Right lobe of liver (tissue), 6 donors: ENCODE data around the gene SCARF1. TPM values are rescaled to one million over a fixed set of nuclear protein-coding genes. Genes with fewer than 3 reads are reported as not detected.

Source experiments
- ATAC-seq, 4 donors: fragments of 200-7000 bp; cut with Tn5 transposase; one replicate each; pipeline ENCODE4 v1.9.1; 2020; ENCODE audit warnings: mild to moderate bottlenecking in 4 of 4, moderate library complexity in 4 of 4
- DNase-seq, 3 donors: peaks; one replicate each; pipeline ENCODE4 v3.0.0-alpha.2; 2020
- H3K27ac ChIP-seq, 3 donors: fragments of 200-600 bp; one replicate each; pipeline ENCODE4 v1.8.0; 2022
- H3K27me3 ChIP-seq, 2 donors: fragments of 200-600 bp; one replicate each; pipeline ENCODE4 v1.8.0; 2022
- H3K36me3 ChIP-seq, 4 donors: fragments of 200-600 bp; sonication (generic) in 1 of 4; one replicate each; pipeline versions ENCODE4 v1.5.1 to v1.8.0; 2017 to 2022; ENCODE audit warnings: control low read depth in 1 of 4
- H3K4me1 ChIP-seq, 4 donors: fragments of 200-600 bp; sonication (generic) in 1 of 4; one replicate each; pipeline versions ENCODE4 v1.5.1 to v1.8.0; 2017 to 2022; ENCODE audit warnings: control low read depth in 1 of 4
- H3K4me3 ChIP-seq, 3 donors: fragments of 200-600 bp; one replicate each; pipeline ENCODE4 v1.8.0; 2022
- H3K9me3 ChIP-seq, 4 donors: fragments of 200-600 bp; sonication (generic) in 1 of 4; one replicate each; pipeline versions ENCODE4 v1.5.1 to v1.8.0; 2017 to 2022; ENCODE audit warnings: control low read depth in 1 of 4
- POLR2A ChIP-seq: fragments of 450-650 bp; IDR thresholded peaks from one replicate; pipeline ENCODE4 v1.6.1; 2017; ENCODE audit warnings: antibody characterized with exemption, mild to moderate bottlenecking
- WGBS: methylation state at CpG from one replicate; pipeline ENCODE4 v1.1.6; 2018; ENCODE audit warnings: low coverage, low lambda C conversion rate; ENCODE audit not compliant: insufficient coverage; ENCODE audit errors: missing lambda C conversion rate; 5-methylcytosine and 5-hydroxymethylcytosine counted together
- intact Hi-C, 2 donors: fragments of 100-400 bp; cut with DNase I; formaldehyde crosslinking; loops; one replicate each; pipeline versions ENCODE4 v1.11.2 to v1.14.1; 2022
- total RNA-seq, 6 experiments: library from RNA; depleted of rRNA in 2 of 6; stranded (reverse); fragments of >200 nt in 2 of 6; fragmentation: NEBNext Ultra II Directional in 3 of 6; extraction: Animal tissue kit (Norgen Biotek cat#: 25700) in 3 of 6; gene quantifications; one replicate each; pipeline versions ENCODE4 v1.1.0 to v1.2.4, GENCODE V29; 2016 to 2023
- TF ChIP-seq, protein P1 (sequence below), 4 donors: fragments of 200-600 bp in 3 of 4; fragments of 450-650 bp in 1 of 4; IDR thresholded peaks; one replicate each; pipeline versions ENCODE4 v1.5.1 to v1.8.0; 2016 to 2022; ENCODE audit warnings: antibody characterized with exemption in 4 of 4, mild to moderate bottlenecking in 2 of 4
- donor health status: DM: no; HTN: yes; CAD: no.
- donor health status: DM: no; HTN: no; CAD: no.
- donor health status: DM: no; HTN: no; CAD: no.
- donor health status: DM: no; HTN: yes; CAD: no.
- donor health status: DM: no; HTN: yes; CAD: no.

SCARF1 gene
- total RNA-seq, 6 experiments from 2014 or later = 6.9 to 16.9 (median 8.4) TPM

DNA sequence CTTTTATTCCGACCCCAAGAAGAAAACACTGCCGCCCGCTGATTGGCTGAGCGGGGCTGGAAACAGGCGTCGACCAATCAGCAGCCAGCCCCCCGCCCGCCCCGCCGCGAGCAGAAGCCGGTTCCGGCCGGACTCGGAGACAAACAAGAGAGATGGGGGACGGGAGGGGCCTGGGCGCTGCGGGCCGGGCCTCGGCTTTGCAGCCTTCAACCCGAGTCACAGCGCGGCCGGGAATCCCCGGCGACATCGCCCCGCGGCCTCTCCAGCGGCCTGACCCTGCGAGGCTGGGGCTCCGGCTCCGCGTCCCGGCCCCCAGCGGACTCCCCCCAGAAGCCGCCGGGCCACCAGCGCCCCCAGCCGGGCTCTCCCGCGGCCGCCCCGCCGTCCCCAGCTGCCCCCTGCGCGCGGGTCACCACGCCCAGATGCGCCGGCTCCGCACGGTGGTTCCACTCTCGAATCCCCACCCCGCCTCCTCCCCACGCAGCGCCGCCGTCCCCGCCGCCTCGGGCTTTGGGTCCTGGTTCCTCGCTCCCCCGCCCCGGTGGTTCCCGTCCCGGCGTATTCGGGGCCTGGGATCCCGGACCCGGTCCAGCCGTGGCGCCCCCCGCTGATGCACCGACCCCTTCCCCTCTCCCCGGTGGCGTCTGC is 16.6 kb downstream of the SCARF1 start:
- H3K4me1 ChIP-seq = peaks cover 0 to 14% (median 0%) of the 10 kb centered on the region in 4 donors
- peak; percentile 88 to 93 (median 92) for DNase-seq
- ATAC-seq = peak; percentile 73 to 80 (median 77)
- H3K27me3 ChIP-seq = no peaks in the 10 kb centered on the region
- intact Hi-C loops = no loop called here
- H3K4me3 ChIP-seq = peak overlapping the region; percentile 54 to 63 (median 54)
- peak overlapping the region; percentile 56 to 83 (median 77) for H3K27ac ChIP-seq
- H3K36me3 ChIP-seq = no peaks in the 10 kb centered on the region
- H3K9me3 ChIP-seq = no peaks in the 10 kb centered on the region
- TF ChIP-seq POLR2A = no peak
- TF ChIP-seq, protein P1, sequence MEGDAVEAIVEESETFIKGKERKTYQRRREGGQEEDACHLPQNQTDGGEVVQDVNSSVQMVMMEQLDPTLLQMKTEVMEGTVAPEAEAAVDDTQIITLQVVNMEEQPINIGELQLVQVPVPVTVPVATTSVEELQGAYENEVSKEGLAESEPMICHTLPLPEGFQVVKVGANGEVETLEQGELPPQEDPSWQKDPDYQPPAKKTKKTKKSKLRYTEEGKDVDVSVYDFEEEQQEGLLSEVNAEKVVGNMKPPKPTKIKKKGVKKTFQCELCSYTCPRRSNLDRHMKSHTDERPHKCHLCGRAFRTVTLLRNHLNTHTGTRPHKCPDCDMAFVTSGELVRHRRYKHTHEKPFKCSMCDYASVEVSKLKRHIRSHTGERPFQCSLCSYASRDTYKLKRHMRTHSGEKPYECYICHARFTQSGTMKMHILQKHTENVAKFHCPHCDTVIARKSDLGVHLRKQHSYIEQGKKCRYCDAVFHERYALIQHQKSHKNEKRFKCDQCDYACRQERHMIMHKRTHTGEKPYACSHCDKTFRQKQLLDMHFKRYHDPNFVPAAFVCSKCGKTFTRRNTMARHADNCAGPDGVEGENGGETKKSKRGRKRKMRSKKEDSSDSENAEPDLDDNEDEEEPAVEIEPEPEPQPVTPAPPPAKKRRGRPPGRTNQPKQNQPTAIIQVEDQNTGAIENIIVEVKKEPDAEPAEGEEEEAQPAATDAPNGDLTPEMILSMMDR (IDR thresholded peaks at IDR 0.05) = peak; percentile 26 to 43 (median 30)
- 0% methylated on average over 30 of the region's 77 CpGs for WGBS

DNA sequence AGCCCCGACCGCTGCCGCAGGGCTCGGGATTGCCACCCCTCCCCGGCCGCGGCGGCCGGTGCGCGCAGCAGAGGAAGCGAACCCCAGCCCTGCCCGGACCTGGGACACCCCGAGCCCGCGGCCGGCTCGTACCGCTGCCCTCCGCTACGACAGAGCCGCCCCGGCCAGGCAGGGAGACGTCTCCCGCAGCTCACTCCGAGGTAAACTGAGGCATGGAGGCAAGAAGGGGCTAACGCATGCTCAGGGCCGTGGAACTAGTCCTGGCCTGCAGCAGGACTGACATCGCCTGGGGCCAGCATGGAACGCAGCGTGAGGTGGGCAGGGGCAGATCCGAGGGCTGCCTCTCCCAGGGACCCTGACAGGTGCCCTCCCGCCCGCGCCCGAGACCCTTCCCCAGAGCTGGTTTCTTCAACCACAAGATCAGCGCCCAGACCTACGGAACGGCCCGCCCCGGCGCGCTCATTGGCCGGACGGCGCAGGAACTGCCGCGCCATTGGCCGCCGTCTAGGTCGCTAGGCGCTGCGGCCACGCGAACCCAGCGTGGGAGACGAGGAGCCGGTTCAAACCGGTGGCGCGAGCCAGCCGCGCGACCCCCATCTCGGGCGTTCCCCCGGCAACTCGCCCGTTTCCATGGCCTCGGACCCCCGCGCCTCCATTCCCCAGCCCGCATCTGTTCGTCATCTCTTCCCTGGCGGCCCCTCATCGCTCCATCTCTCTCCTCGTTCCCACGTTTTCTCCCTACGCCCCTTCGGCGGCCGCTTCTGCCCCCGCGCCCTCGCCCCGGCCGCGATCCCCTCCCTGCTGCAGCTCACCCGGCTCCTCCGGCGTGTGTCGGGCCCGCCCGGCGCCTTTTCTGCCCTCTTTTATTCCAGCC is 17.3 kb downstream of the SCARF1 start, which contains the start of gene SLC43A2:
TSS of gene SLC43A2 (minus strand) at position 853 of the 874 bp plus-strand sequence. CDS start 960 bp downstream, outside the sequence.
- H3K4me3 ChIP-seq = peak within 1 kb of the TSS; percentile 54 to 63 (median 54)
- peak; percentile 74 to 84 (median 80) for ATAC-seq
- DNase-seq = peak; percentile 81 to 88 (median 87)
- intact Hi-C loops = no loop called here
- peak within 1 kb of the TSS; percentile 56 to 83 (median 77) for H3K27ac ChIP-seq
- H3K4me1 ChIP-seq = peaks cover 0 to 14% (median 0%) of the 10 kb centered on the region in 4 donors
- 1% methylated on average over 30 of the region's 95 CpGs for WGBS
- no peaks in the 10 kb centered on the region for H3K36me3 ChIP-seq
- no peaks in the 10 kb centered on the region for H3K9me3 ChIP-seq
- TF ChIP-seq, protein P1 (IDR thresholded peaks at IDR 0.05) = no peak
- TF ChIP-seq POLR2A = no peak
- no peaks in the 10 kb centered on the region for H3K27me3 ChIP-seq

DNA sequence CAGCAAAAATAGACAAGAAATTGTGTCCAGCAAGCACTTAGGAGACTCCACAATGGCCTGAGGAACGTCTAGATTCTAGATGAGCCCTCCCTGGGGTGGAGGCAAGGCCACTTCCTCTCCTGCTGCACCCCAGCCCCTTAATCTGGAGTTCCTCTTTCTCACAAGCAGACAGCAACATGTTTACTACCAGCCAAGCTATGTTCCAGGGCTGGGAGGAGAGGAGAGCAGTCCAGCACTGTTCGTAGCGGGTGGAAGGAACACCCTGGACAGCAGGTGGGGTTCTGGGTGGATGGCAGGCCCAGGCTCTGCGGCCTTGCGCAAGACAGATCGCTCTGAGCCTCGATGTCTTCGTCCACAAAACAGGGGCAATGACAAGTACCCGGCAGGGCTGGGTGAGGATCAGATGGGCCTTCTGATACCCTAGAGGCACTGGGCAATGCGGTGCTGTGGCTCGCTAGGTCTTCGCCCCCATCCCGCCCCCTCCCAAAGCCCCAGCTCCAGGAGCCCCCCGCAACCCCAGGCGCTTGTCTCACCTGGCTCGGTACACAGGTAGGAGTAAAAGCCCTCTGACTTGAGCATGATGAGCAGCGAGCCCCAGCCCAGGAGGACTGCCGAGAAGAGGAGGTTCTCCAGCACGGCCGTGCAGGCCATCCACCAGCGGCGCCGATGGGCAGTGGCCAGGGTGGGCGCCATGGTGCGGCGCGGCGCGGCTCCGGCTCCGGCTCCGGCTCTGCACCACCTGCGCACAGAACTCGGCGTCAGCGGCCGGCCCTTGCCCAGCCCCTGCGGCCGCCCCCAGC is 18.1 kb downstream of the SCARF1 start:
- Histone ChIP-seq H3K27ac (peak overlapping the region; percentile 15 to 83 (median 77)), H3K36me3 (no peaks in the 10 kb centered on the region), H3K4me3 (peak overlapping the region; percentile 54 to 63 (median 54)), H3K9me3 (no peaks in the 10 kb centered on the region), H3K27me3 (no peaks in the 10 kb centered on the region), H3K4me1 (peaks cover 0 to 14% (median 0%) of the 10 kb centered on the region in 4 donors)
- 20% methylated on average over 1 of the region's 39 CpGs for WGBS
- TF ChIP-seq POLR2A = peak; percentile 35
- TF ChIP-seq, protein P1 (IDR thresholded peaks at IDR 0.05) = no peak
- intact Hi-C loops = no loop called here
- ATAC-seq (peak in 3 of 4 donors; percentile 8 to 27 (median 8)), DNase-seq (peak in 1 of 3 donors; percentile 36)

DNA sequence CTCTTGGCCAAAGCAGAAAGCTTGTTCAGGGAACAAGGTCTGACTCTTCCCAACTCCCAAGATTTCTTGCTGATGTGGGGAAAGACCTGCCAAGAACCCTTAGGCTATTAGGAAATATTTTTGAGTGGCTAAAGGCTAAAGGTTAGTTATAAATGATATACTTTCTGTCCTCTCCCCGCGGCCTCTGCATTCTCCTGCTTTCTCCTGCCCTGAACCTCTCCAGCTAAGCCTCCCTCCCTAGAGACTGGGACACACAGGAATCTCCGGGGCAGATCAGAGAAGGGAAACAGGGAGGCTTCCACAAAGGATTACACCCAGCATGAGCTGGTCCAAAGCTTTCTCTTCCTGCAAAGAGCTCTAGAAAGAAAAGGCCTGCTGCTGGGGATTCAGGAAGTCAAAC is 19.2 kb downstream of the SCARF1 start:
- Histone ChIP-seq H3K27ac (peak overlapping the region in 2 of 3 donors; percentile 77 to 83), H3K4me1 (peaks cover 0 to 14% (median 0%) of the 10 kb centered on the region in 4 donors), H3K36me3 (no peaks in the 10 kb centered on the region), H3K27me3 (no peaks in the 10 kb centered on the region), H3K4me3 (no peak overlapping the region), H3K9me3 (no peaks in the 10 kb centered on the region)
- 63% methylated on average over 3 of the region's 3 CpGs for WGBS
- intact Hi-C loops = no loop called here
- no peak for TF ChIP-seq POLR2A
- TF ChIP-seq, protein P1 (IDR thresholded peaks at IDR 0.05) = no peak
- no peak for ATAC-seq
- no peak for DNase-seq
